T-cell (primary cell): Measurements from ENCODE around the gene EHD4. TPM values are rescaled to one million over a fixed set of nuclear protein-coding genes. Genes with fewer than 3 reads are reported as not detected.

Source experiments
- ATAC-seq, 4 experiments: fragments of 200-7000 bp in 3 of 4; fragments of 150-1000 bp in 1 of 4; cut with Tn5 transposase; replicated peaks in 1 of 4; 1 replicate in 3 of 4; 2 replicates in 1 of 4; pipeline ENCODE4 v1.10.0; 2021; ENCODE audit warnings: moderate library complexity in 3 of 4, mild to moderate bottlenecking in 2 of 4, moderate number of reproducible peaks in 1 of 4
- CTCF ChIA-PET, 2 donors: fragments of 300-600 bp; sonication (Branson Sonifier 250); formaldehyde crosslinking; loops; one replicate each; lab custom pipeline; 2022; ENCODE audit warnings: antibody characterized with exemption in 2 of 2; lab: Charles Lee
- POLR2A ChIA-PET, 2 donors: fragments of 300-600 bp; sonication (Branson Sonifier 250); formaldehyde crosslinking; loops; one replicate each; lab custom pipeline; 2022; ENCODE audit warnings: antibody characterized with exemption in 2 of 2; lab: Charles Lee
- DNase-seq, 35 experiments: peaks; one replicate each; pipeline versions ENCODE4 v3.0.0 to v3.0.0-alpha.2; 2013 to 2023
- H3K27ac ChIP-seq: one replicate; pipeline ENCODE4 v1.5.1; 2013; ENCODE audit warnings: low read length
- H3K27me3 ChIP-seq, 2 experiments: replicated peaks in 1 of 2; 1 replicate in 1 of 2; 2 replicates in 1 of 2; pipeline versions ENCODE4 v1.6.1 to v1.7.0; 2013; ENCODE audit warnings: low read length in 1 of 2, mixed read lengths in 1 of 2; ENCODE audit not compliant: control insufficient read depth in 2 of 2, insufficient read depth in 2 of 2; ENCODE audit errors: extremely low read depth in 1 of 2
- H3K36me3 ChIP-seq, 2 donors: 1 replicate in 1 of 2; 2 replicates in 1 of 2; pipeline versions ENCODE4 v1.6.1 to v1.7.0; 2013; ENCODE audit warnings: low read length in 1 of 2; ENCODE audit not compliant: control insufficient read depth in 2 of 2, insufficient read depth in 1 of 2; ENCODE audit errors: extremely low read depth in 1 of 2
- H3K4me1 ChIP-seq, 2 experiments: 1 replicate in 1 of 2; 2 replicates in 1 of 2; pipeline versions ENCODE4 v1.6.1 to v1.7.0; 2013; ENCODE audit warnings: low read length in 2 of 2, mixed read lengths in 1 of 2; ENCODE audit not compliant: insufficient read depth in 2 of 2, control insufficient read depth in 1 of 2; ENCODE audit errors: extremely low read depth in 1 of 2
- H3K4me3 ChIP-seq, 2 donors: 1 replicate in 1 of 2; 2 replicates in 1 of 2; pipeline versions ENCODE4 v1.5.1 to v1.7.0; 2013; ENCODE audit warnings: mild to moderate bottlenecking in 2 of 2, low read length in 1 of 2, moderate library complexity in 1 of 2; ENCODE audit not compliant: control insufficient read depth in 1 of 2; ENCODE audit errors: extremely low read depth in 1 of 2
- H3K9me3 ChIP-seq: 2 replicates; pipeline ENCODE4 v1.7.0; 2013
- H3K27ac Mint-ChIP-seq, 2 donors: one replicate each; pipeline ENCODE4 v1.8.0; 2020 to 2021; ENCODE audit warnings: mild to moderate bottlenecking in 2 of 2, mixed read lengths in 2 of 2
- H3K27me3 Mint-ChIP-seq, 2 donors: one replicate each; pipeline ENCODE4 v1.8.0; 2021 to 2022; ENCODE audit warnings: mixed read lengths in 2 of 2
- H3K36me3 Mint-ChIP-seq: one replicate; pipeline ENCODE4 v1.8.0; 2021; ENCODE audit warnings: mixed read lengths
- H3K4me1 Mint-ChIP-seq, 3 donors: one replicate each; pipeline ENCODE4 v1.8.0; 2020 to 2022; ENCODE audit warnings: mixed read lengths in 3 of 3, mild to moderate bottlenecking in 1 of 3
- H3K4me3 Mint-ChIP-seq, 3 donors: one replicate each; pipeline ENCODE4 v1.8.0; 2020 to 2022; ENCODE audit warnings: mild to moderate bottlenecking in 3 of 3, mixed read lengths in 3 of 3, moderate library complexity in 3 of 3
- H3K9me3 Mint-ChIP-seq, 3 donors: one replicate each; pipeline ENCODE4 v1.8.0; 2020 to 2022; ENCODE audit warnings: mixed read lengths in 3 of 3
- WGBS: methylation state at CpG from one replicate; pipeline ENCODE4 v1.1.5; 2013; ENCODE audit warnings: missing lambda C conversion rate; ENCODE audit not compliant: insufficient coverage; 5-methylcytosine and 5-hydroxymethylcytosine counted together
- total RNA-seq, 35 experiments: library from RNA in 6 of 35; stranded (reverse) in 6 of 35; fragments of 120-200 nt in 1 of 35; gene quantifications; one replicate each; pipeline versions ENCODE4 v1.2.1 to v1.2.4 and lab custom pipeline; 2013 to 2026

EHD4 gene
- total RNA-seq, 5 donors from 2014 or later (not counting 1 experiment from before 2014, with no cell fraction given) = 11.7 to 46.8 (median 16.8) TPM

DNA sequence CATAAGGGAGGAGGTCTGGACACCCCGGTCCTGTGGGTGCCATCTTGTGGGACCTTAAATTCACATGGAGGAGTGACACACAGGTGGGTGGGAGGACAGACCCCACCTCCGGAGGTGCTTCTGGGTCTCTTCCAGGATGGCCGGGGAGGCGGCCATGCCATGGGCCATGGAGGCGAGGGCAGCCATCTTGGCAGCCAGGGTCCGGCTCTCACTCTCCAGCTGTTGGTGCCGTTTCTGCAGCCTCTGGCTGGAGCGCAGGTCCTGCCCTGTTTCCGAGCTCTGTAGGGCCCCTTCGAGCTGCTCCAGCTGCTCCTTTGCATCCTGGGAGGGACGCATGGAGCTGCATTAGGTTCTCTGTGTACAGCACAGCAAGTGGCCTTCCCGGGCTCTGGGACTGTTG lies 97.6 kb downstream of the EHD4 start:
- H3K4me3 ChIP-seq = no peak overlapping the region
- H3K27ac ChIP-seq = no peak overlapping the region
- DNase-seq = no peak
- H3K27me3 ChIP-seq = peaks cover 0 to 14% of the 10 kb centered on the region in 2 experiments
- ChIA-PET POLR2A (no interaction called here), CTCF (interaction anchor here in 1 of 2 donors (0.6 kb wide), 1 partner anchor 50 kb away, joined by 3 read pairs; no protein-coding TSS in a partner anchor)
- 92% methylated on average over 10 of the region's 12 CpGs for WGBS
- H3K36me3 ChIP-seq = no peaks in the 10 kb centered on the region
- H3K9me3 ChIP-seq = no peaks in the 10 kb centered on the region
- H3K9me3 Mint-ChIP-seq = no peaks in the 10 kb centered on the region
- H3K27ac Mint-ChIP-seq = no peak overlapping the region
- H3K4me1 Mint-ChIP-seq = peaks cover 10 to 14% (median 11%) of the 10 kb centered on the region in 3 donors
- peaks cover 0 to 3% of the 10 kb centered on the region in 2 donors for H3K27me3 Mint-ChIP-seq
- H3K4me1 ChIP-seq = peaks cover 7 to 15% of the 10 kb centered on the region in 2 experiments
- no peaks in the 10 kb centered on the region for H3K36me3 Mint-ChIP-seq
- no peak overlapping the region for H3K4me3 Mint-ChIP-seq
- ATAC-seq = no peak

DNA sequence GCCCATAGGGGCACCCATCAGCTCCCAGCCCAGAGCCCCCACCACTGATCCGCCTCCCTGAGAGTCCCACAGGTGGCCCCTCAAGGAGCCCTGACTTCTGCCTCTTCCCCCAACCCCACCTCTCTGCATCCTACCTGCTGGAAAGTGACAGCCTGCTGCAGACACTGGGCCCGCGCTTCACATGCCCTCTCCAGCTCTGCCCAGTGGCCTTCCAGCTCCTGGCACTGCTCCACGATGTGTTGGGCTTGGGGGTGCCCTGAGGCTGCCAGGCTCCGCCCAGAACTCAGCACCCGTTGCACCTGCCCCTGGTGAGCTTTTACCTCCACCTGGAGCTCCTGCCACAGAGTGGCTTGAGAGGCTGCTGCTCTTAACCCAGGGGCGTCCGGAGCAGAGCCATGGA lies 98.6 kb downstream of the EHD4 start:
- WGBS = 79% methylated on average over 8 of the region's 8 CpGs
- Mint-ChIP-seq H3K27ac (no peak overlapping the region), H3K27me3 (no peaks in the 10 kb centered on the region), H3K4me1 (peaks cover 11 to 14% (median 12%) of the 10 kb centered on the region in 3 donors), H3K4me3 (no peak overlapping the region), H3K9me3 (no peaks in the 10 kb centered on the region), H3K36me3 (no peaks in the 10 kb centered on the region)
- no peaks in the 10 kb centered on the region for H3K36me3 ChIP-seq
- ChIA-PET POLR2A (no interaction called here), CTCF (no interaction called here)
- H3K4me3 ChIP-seq = no peak overlapping the region
- no peaks in the 10 kb centered on the region for H3K9me3 ChIP-seq
- no peak for DNase-seq
- H3K4me1 ChIP-seq = peaks cover 7 to 15% of the 10 kb centered on the region in 2 experiments
- ATAC-seq = no peak
- H3K27ac ChIP-seq = no peak overlapping the region
- H3K27me3 ChIP-seq = peaks cover 0 to 6% of the 10 kb centered on the region in 2 experiments

DNA sequence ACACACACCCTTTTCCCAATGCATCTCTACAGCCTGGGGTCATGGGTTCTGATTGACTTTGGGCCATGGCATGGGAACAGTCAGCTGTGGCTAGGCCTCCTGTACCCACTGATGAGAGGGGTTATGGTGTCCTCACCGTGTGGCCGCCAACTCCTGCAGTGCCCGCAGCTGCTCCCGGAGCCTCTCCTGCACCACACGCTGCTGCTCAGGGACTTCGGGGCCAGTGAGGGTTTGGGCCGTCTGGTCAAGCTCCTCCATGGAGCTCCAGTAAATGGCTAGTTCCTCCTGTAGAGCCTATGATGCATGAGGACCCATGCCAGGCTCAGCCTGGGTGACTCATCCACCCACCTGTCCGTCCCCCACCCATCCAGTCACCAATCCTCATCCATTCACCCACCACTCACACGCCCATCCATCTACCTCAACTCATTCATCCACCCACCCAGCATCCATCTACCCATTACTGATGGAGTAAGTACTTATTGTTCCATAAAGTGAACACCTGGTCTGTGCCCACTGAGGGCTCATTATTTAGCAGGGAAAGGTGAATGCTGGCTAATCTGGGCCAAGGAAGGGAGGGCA lies 100.1 kb downstream of the EHD4 start:
- no peak overlapping the region for H3K4me3 Mint-ChIP-seq
- H3K27me3 ChIP-seq = peaks cover 0 to 6% of the 10 kb centered on the region in 2 experiments
- peaks cover 11 to 14% (median 12%) of the 10 kb centered on the region in 3 donors for H3K4me1 Mint-ChIP-seq
- no peak overlapping the region for H3K4me3 ChIP-seq
- H3K27ac Mint-ChIP-seq = no peak overlapping the region
- CTCF ChIA-PET = no interaction called here
- no peaks in the 10 kb centered on the region for H3K36me3 ChIP-seq
- POLR2A ChIA-PET = no interaction called here
- ATAC-seq = no peak
- H3K27ac ChIP-seq = no peak overlapping the region
- WGBS = 92% methylated on average over 6 of the region's 9 CpGs
- no peaks in the 10 kb centered on the region for H3K9me3 Mint-ChIP-seq
- peaks cover 7 to 15% of the 10 kb centered on the region in 2 experiments for H3K4me1 ChIP-seq
- DNase-seq = no peak
- H3K9me3 ChIP-seq = no peaks in the 10 kb centered on the region
- no peaks in the 10 kb centered on the region for H3K27me3 Mint-ChIP-seq
- H3K36me3 Mint-ChIP-seq = no peaks in the 10 kb centered on the region

DNA sequence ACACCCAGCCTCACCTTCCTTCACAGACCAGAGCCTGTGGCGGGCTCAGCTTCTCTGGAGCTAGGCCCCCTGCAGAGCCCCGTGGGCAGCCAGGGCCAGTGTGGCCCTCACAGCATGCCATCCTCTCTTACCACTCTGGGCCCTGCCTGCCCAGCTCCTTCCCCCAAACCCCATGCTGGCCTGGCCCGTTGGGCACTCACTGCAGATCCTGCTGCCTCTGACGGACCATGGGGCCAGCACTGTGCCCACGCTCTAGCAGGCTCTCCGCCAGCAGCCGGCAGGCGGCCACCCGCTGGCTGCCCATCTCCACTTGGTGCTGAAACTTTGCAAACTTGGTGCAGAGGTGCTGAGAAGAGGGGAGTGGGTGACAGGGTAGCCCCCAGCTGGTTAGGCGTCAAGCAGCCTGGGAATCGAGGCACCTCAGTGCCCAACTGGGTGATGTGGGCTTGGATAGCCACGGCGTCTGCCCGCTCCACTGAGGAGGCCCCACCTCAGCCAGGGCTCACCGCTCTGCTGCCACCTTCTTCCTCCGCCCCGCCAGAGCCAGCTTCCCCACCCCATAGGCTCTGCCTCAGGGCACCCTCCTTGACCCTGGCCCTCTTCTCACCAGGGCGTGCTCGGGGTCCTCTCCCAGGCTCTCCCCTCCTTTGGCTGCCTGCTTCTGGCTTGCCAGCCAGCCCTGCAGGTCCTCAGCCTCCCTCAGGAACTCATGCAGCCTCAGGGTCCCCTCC lies 101.0 kb downstream of the EHD4 start:
- POLR2A ChIA-PET = no interaction called here
- no peak overlapping the region for H3K4me3 Mint-ChIP-seq
- CTCF ChIA-PET = interaction anchor here in 1 of 2 donors (0.8 to 1.0 kb wide), 4 partner anchors 24 to 66 kb away, joined by 3 to 5 read pairs (median 4); no protein-coding TSS in a partner anchor
- H3K36me3 Mint-ChIP-seq = no peaks in the 10 kb centered on the region
- no peak overlapping the region for H3K27ac ChIP-seq
- no peaks in the 10 kb centered on the region for H3K9me3 Mint-ChIP-seq
- H3K36me3 ChIP-seq = no peaks in the 10 kb centered on the region
- H3K27me3 ChIP-seq = peaks cover 0 to 6% of the 10 kb centered on the region in 2 experiments
- peak overlapping the region; percentile 82 to 87 for H3K27ac Mint-ChIP-seq
- H3K4me1 ChIP-seq = peaks cover 7 to 15% of the 10 kb centered on the region in 2 experiments
- ATAC-seq = peak in 1 of 4 experiments; percentile 6
- no peaks in the 10 kb centered on the region for H3K27me3 Mint-ChIP-seq
- peaks cover 11 to 14% (median 12%) of the 10 kb centered on the region in 3 donors for H3K4me1 Mint-ChIP-seq
- no peak overlapping the region for H3K4me3 ChIP-seq
- WGBS = 93% methylated on average over 17 of the region's 19 CpGs
- no peak for DNase-seq
- no peaks in the 10 kb centered on the region for H3K9me3 ChIP-seq

DNA sequence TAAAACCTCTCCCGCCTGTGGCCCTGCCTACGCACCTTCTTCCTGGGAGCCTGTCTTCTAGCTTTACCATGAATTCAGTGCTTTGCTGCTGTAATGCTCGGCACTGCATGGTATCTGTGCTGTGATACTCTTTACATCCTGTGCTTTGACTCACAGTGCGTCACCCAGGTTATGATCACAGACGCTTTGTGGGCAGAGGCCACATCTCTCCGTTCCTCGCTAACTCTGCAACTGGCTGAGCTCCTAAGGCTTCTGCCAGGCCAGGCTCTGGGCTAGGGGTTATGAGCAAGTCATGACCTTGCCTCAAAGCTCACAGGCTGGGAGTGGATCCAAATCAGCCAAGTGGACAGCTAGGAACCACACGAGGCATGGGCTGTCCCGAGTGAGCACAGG lies 101.7 kb downstream of the EHD4 start:
- no peaks in the 10 kb centered on the region for H3K9me3 Mint-ChIP-seq
- H3K27me3 Mint-ChIP-seq = no peaks in the 10 kb centered on the region
- peaks cover 11 to 14% (median 12%) of the 10 kb centered on the region in 3 donors for H3K4me1 Mint-ChIP-seq
- Histone ChIP-seq H3K27ac (peak overlapping the region; percentile 52), H3K9me3 (no peaks in the 10 kb centered on the region), H3K36me3 (no peaks in the 10 kb centered on the region), H3K27me3 (peaks cover 0 to 7% of the 10 kb centered on the region in 2 experiments), H3K4me1 (peaks cover 7 to 15% of the 10 kb centered on the region in 2 experiments), H3K4me3 (no peak overlapping the region)
- no peaks in the 10 kb centered on the region for H3K36me3 Mint-ChIP-seq
- WGBS = 47% methylated on average over 8 of the region's 9 CpGs
- H3K4me3 Mint-ChIP-seq = peak overlapping the region in 1 of 3 donors; percentile 62
- DNase-seq = peak; percentile 20 to 76 (median 56)
- H3K27ac Mint-ChIP-seq = peak overlapping the region; percentile 82 to 87
- CTCF ChIA-PET = interaction anchor here (0.5 to 1.0 kb wide), 6 partner anchors 24 to 86 kb away, joined by 3 to 5 read pairs (median 4); no protein-coding TSS in a partner anchor
- ATAC-seq = peak; percentile 93 to 98 (median 96)
- POLR2A ChIA-PET = interaction anchor here in 1 of 2 donors (0.6 kb wide), 1 partner anchor 68 kb away, joined by 6 read pairs; no protein-coding TSS in a partner anchor
